SK-N-SH (cell line): ENCODE results near the gene C8G.

Experiments
- EP300 ChIP-seq, 2 experiments: IDR thresholded peaks; 2 replicates each; pipeline versions ENCODE4 v1.4.0 to v1.6.1; 2012; ENCODE audit warnings: borderline replicate concordance in 1 of 2, low read depth in 1 of 2, low read length in 1 of 2
- EZH2phosphoT487 ChIP-seq: fragments of 200-600 bp; sonication (generic); IDR thresholded peaks from 2 replicates; pipeline ENCODE4 v1.6.1; 2017; ENCODE audit warnings: low read depth, mixed run types, mild to moderate bottlenecking, antibody characterized with exemption, moderate library complexity, borderline replicate concordance
- GABPA ChIP-seq: IDR thresholded peaks from 2 replicates; pipeline ENCODE4 v1.4.0; 2012; ENCODE audit warnings: low read depth, mild to moderate bottlenecking
- NFIC ChIP-seq: IDR thresholded peaks from 2 replicates; pipeline ENCODE4 v1.4.0; 2012; ENCODE audit warnings: borderline replicate concordance
- NRF1 ChIP-seq: IDR thresholded peaks from 2 replicates; pipeline ENCODE4 v1.6.1; 2012; ENCODE audit warnings: low read depth, mild to moderate bottlenecking, low read length
- POLR2AphosphoS5 ChIP-seq: IDR thresholded peaks from 2 replicates; pipeline ENCODE4 v1.6.1; 2012; ENCODE audit warnings: low read depth, low read length
- RFX5 ChIP-seq: IDR thresholded peaks from 2 replicates; pipeline ENCODE4 v1.6.1; 2012; ENCODE audit warnings: mild to moderate bottlenecking, improper control_type of control experiment, low read length
- SMC3 ChIP-seq: IDR thresholded peaks from 2 replicates; pipeline ENCODE4 v1.6.1; 2012; ENCODE audit warnings: low read depth, low read length, improper control_type of control experiment
- TAF1 ChIP-seq: IDR thresholded peaks from 2 replicates; pipeline ENCODE4 v1.6.1; 2012; ENCODE audit warnings: low read depth, mild to moderate bottlenecking, low read length, moderate library complexity, borderline replicate concordance
- TF ChIP-seq, protein P1 (sequence below): fragments of 200-600 bp; sonication (generic); IDR thresholded peaks from 2 replicates; pipeline ENCODE4 v1.6.1; 2017; ENCODE audit warnings: antibody characterized with exemption, mild to moderate bottlenecking, moderate library complexity
- TF ChIP-seq, protein P2 (sequence below): IDR thresholded peaks from 2 replicates; pipeline ENCODE4 v1.4.0; 2012; ENCODE audit warnings: low read depth, borderline replicate concordance
- TF ChIP-seq, protein P3 (sequence below): IDR thresholded peaks from 2 replicates; pipeline ENCODE4 v1.6.1; 2012; ENCODE audit warnings: mild to moderate bottlenecking, low read depth, low read length, moderate library complexity

DNA sequence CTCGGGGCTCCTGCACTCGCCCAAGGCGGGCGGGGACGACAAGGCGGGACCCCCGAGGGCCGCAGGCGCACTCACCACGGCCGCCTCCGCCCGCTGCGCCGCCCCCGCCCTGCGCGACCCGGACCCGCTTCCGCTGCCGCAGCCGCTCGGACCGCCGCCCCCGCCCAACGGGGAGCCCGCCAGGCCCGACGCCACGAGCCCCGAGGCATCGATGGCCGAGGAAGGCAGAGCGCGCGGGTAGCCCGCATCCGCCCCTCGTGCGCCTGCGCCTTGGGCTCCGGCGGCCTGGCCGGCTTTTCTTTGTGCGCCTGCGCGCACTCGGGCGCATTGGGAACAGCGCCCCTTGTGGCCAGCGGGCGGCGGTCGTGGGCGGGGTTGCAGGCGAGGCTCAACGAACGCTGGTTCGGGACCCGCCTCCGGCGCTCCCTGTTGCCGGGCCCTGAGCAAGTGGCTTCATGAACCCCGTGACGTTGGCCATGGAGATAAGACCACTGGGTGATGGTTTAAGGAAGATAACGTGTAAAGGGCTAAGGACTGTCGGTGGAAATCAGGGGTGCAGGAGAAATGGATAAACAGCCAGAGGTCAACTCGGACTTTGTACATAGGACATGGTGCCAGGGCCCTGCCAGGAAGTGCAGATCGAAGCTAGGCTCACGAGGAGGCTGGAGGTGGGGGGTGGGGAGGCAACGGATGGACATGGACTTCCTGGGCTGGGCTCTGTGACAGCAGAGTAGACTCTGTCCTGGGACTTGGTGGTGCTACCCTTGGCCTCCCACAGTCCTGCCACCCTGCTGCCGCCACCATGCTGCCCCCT lies at the start of gene C8G, which contains the start of gene FBXW5:
- no peak for TF ChIP-seq RFX5
- 0 out of 2 replicates have a peak, but pooled peaks have one; percentile 35 for TF ChIP-seq POLR2AphosphoS5
- peak; percentile 92 for TF ChIP-seq NRF1
- TF ChIP-seq, protein P1, sequence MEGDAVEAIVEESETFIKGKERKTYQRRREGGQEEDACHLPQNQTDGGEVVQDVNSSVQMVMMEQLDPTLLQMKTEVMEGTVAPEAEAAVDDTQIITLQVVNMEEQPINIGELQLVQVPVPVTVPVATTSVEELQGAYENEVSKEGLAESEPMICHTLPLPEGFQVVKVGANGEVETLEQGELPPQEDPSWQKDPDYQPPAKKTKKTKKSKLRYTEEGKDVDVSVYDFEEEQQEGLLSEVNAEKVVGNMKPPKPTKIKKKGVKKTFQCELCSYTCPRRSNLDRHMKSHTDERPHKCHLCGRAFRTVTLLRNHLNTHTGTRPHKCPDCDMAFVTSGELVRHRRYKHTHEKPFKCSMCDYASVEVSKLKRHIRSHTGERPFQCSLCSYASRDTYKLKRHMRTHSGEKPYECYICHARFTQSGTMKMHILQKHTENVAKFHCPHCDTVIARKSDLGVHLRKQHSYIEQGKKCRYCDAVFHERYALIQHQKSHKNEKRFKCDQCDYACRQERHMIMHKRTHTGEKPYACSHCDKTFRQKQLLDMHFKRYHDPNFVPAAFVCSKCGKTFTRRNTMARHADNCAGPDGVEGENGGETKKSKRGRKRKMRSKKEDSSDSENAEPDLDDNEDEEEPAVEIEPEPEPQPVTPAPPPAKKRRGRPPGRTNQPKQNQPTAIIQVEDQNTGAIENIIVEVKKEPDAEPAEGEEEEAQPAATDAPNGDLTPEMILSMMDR = peak; percentile 85
- peak; percentile 57 for TF ChIP-seq GABPA
- TF ChIP-seq TAF1 = peak; percentile 34; the same call in 1 of the 2 replicates
- TF ChIP-seq EP300 (IDR thresholded peaks at IDR 0.05; ENCODE audit: borderline replicate concordance in 1 of 2, low read depth in 1 of 2, low read length in 1 of 2) = no peak
- TF ChIP-seq EZH2phosphoT487 = no peak
- TF ChIP-seq, protein P2, sequence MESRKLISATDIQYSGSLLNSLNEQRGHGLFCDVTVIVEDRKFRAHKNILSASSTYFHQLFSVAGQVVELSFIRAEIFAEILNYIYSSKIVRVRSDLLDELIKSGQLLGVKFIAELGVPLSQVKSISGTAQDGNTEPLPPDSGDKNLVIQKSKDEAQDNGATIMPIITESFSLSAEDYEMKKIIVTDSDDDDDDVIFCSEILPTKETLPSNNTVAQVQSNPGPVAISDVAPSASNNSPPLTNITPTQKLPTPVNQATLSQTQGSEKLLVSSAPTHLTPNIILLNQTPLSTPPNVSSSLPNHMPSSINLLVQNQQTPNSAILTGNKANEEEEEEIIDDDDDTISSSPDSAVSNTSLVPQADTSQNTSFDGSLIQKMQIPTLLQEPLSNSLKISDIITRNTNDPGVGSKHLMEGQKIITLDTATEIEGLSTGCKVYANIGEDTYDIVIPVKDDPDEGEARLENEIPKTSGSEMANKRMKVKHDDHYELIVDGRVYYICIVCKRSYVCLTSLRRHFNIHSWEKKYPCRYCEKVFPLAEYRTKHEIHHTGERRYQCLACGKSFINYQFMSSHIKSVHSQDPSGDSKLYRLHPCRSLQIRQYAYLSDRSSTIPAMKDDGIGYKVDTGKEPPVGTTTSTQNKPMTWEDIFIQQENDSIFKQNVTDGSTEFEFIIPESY = no peak
- TF ChIP-seq, protein P3, sequence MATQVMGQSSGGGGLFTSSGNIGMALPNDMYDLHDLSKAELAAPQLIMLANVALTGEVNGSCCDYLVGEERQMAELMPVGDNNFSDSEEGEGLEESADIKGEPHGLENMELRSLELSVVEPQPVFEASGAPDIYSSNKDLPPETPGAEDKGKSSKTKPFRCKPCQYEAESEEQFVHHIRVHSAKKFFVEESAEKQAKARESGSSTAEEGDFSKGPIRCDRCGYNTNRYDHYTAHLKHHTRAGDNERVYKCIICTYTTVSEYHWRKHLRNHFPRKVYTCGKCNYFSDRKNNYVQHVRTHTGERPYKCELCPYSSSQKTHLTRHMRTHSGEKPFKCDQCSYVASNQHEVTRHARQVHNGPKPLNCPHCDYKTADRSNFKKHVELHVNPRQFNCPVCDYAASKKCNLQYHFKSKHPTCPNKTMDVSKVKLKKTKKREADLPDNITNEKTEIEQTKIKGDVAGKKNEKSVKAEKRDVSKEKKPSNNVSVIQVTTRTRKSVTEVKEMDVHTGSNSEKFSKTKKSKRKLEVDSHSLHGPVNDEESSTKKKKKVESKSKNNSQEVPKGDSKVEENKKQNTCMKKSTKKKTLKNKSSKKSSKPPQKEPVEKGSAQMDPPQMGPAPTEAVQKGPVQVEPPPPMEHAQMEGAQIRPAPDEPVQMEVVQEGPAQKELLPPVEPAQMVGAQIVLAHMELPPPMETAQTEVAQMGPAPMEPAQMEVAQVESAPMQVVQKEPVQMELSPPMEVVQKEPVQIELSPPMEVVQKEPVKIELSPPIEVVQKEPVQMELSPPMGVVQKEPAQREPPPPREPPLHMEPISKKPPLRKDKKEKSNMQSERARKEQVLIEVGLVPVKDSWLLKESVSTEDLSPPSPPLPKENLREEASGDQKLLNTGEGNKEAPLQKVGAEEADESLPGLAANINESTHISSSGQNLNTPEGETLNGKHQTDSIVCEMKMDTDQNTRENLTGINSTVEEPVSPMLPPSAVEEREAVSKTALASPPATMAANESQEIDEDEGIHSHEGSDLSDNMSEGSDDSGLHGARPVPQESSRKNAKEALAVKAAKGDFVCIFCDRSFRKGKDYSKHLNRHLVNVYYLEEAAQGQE = no peak
- TF ChIP-seq SMC3 = peak; percentile 17; the same call in 1 of the 2 replicates
- TF ChIP-seq NFIC = no peak
